ENCODE data around the gene TRIM66. TPM values are rescaled to one million over a fixed set of nuclear protein-coding genes. Genes with fewer than 3 reads are reported as not detected.

TRIM66 gene
- total and polyA plus RNA-seq, 2 of the 8 experiments (the other 6 are each of a cell fraction or from before 2014, with no cell fraction given), result 3.1 to 3.5 TPM

DNA sequence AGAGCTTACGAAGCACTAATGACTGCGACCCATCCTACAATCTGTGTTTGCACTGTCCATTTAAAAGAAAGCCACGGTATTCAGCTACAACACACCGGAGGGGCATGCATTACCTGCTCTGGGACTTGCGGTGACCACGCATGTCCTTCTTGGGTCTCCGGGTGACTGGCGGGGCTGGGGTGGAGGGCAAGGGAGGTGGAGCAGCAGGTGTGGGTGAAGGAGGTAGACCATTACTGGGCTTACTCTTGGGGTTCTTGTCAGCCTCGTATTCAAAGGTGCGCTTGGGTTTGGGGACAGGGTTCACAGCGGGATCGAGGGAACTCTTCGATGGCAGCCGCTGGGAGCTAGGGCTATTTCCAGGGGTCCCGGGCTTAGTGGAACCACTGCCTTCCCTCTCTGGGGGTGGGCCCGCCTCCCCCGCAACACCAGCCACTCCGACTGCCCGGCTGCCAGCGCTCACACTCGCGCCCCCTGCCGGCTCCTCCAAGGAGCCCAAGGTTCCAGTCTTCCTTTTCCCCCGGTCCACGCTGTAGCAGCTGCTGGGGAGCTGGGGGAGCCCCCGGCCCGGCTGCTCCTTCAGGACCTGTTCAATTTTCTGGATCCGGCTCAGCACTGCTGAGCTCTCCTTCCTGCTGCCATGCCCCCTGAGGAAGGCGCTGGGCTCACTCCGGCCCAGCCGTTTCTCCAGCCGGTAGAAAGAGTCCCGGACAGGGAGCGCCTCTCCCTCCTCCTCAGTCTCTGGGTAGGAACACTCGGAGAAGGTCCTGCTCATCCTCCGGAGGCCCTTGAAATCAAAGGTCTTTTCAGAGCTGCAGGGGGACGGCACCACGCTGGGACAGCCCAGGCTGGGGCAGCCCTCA, 47.6 kb upstream of the TRIM66 start:
- WGBS, 2 experiments (ENCODE audit: extremely low coverage in 1 of 2, insufficient coverage in 1 of 2, insufficient read length in 1 of 2, insufficient replicate concordance in 2 of 2, low coverage in 1 of 2, low lambda C conversion rate in 2 of 2, missing lambda C conversion rate in 1 of 2), result 95% methylated on average over 35 of the region's 38 CpGs; no CpG with 5 or more reads in 1 of the 2 experiments
- CTCF ChIA-PET (ENCODE audit: partially characterized antibody), result interaction anchor here (0.7 to 3.0 kb wide), 17 partner anchors 9 to 318 kb away, joined by 3 to 12 read pairs (median 4); no protein-coding TSS in a partner anchor

More for the DNA sequence above, 47.6 kb upstream of the TRIM66 start:
- no peaks in the 10 kb centered on the region; the same call in 1 of the 2 replicates for H3K79me1 ChIP-seq (ENCODE audit: low read depth, low read length)
- no peak overlapping the region for H3K9ac ChIP-seq (replicated peaks in 1 of 4; ENCODE audit: extremely low read depth in 1 of 4, low read depth in 3 of 4, low read length in 3 of 4)
- H3K4ac ChIP-seq (replicated peaks; ENCODE audit: insufficient read length, low read depth, low read length), result no peak overlapping the region
- H3K14ac ChIP-seq (ENCODE audit: insufficient read length), result no peak overlapping the region
- H2BK120ac ChIP-seq (replicated peaks; ENCODE audit: low read depth, low read length), result no peak overlapping the region
- 0 out of 2 replicates have a peak overlapping the region, but pooled peaks have one; percentile 39 for H4K8ac ChIP-seq (ENCODE audit: extremely low read depth, insufficient read depth, low read length)
- H2BK5ac ChIP-seq (ENCODE audit: low read depth, low read length), result no peak overlapping the region
- no peaks in the 10 kb centered on the region for H3K36me3 ChIP-seq (ENCODE audit: control insufficient read depth in 2 of 4, insufficient read depth in 4 of 4, low read length in 3 of 4)
- no peak overlapping the region for H3K27ac ChIP-seq (ENCODE audit: low read depth, low read length)
- no peak overlapping the region for H4K91ac ChIP-seq (replicated peaks; ENCODE audit: insufficient read length, low read length)
- FAIRE-seq (no peak), DNase-seq (ENCODE audit: low read depth in 1 of 2, low spot score in 2 of 2) (no peak)
- no peaks in the 10 kb centered on the region for H3K23me2 ChIP-seq (ENCODE audit: low read depth, low read length)
- no peak overlapping the region for H2AK5ac ChIP-seq (ENCODE audit: low read depth, low read length)
- no peak overlapping the region for H3K23ac ChIP-seq (ENCODE audit: insufficient read length)
- no peaks in the 10 kb centered on the region for H4K20me1 ChIP-seq (replicated peaks in 1 of 2; ENCODE audit: control insufficient read depth in 1 of 2, insufficient read depth in 2 of 2, low read length in 2 of 2)
- no peak overlapping the region for H3K4me3 ChIP-seq (ENCODE audit: extremely low read depth in 1 of 4, insufficient read depth in 2 of 4, low read depth in 3 of 4, low read length in 4 of 4)
- H2AFZ ChIP-seq (ENCODE audit: low read length), result no peak overlapping the region
- H3K9me3 ChIP-seq (ENCODE audit: insufficient read depth in 2 of 2, low read depth in 1 of 2, low read length in 1 of 2), result no peaks in the 10 kb centered on the region
- H4K5ac ChIP-seq (ENCODE audit: insufficient read length, low read depth, low read length), result no peak overlapping the region
- no peak overlapping the region for H3K18ac ChIP-seq (ENCODE audit: extremely low read depth, low read length)
- no peak overlapping the region for H3K4me2 ChIP-seq (ENCODE audit: insufficient read depth in 1 of 2, low read depth in 2 of 2, low read length in 2 of 2)
- POLR2A ChIA-PET (ENCODE audit: partially characterized antibody), result interaction anchor here (1.1 to 2.0 kb wide), 4 partner anchors 9 to 46 kb away, joined by 3 to 7 read pairs (median 4); no protein-coding TSS in a partner anchor
- no peaks in the 10 kb centered on the region for H3K27me3 ChIP-seq (replicated peaks in 1 of 4; ENCODE audit: control insufficient read depth in 3 of 4, extremely low read depth in 1 of 4, insufficient read depth in 3 of 4, low read length in 3 of 4)
- no peaks in the 10 kb centered on the region for H3K79me2 ChIP-seq (ENCODE audit: control insufficient read depth in 1 of 2, insufficient read depth in 2 of 2, low read length in 2 of 2)
- TF ChIP-seq, protein P1, sequence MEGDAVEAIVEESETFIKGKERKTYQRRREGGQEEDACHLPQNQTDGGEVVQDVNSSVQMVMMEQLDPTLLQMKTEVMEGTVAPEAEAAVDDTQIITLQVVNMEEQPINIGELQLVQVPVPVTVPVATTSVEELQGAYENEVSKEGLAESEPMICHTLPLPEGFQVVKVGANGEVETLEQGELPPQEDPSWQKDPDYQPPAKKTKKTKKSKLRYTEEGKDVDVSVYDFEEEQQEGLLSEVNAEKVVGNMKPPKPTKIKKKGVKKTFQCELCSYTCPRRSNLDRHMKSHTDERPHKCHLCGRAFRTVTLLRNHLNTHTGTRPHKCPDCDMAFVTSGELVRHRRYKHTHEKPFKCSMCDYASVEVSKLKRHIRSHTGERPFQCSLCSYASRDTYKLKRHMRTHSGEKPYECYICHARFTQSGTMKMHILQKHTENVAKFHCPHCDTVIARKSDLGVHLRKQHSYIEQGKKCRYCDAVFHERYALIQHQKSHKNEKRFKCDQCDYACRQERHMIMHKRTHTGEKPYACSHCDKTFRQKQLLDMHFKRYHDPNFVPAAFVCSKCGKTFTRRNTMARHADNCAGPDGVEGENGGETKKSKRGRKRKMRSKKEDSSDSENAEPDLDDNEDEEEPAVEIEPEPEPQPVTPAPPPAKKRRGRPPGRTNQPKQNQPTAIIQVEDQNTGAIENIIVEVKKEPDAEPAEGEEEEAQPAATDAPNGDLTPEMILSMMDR (IDR thresholded peaks at IDR 0.05; ENCODE audit: control extremely low read depth in 1 of 3, insufficient read depth in 1 of 3, low read depth in 1 of 3, low read length in 3 of 3), result peak in 2 of 3 experiments; percentile 4 to 6; a peak in 1 of 4 replicates
- TF ChIP-seq RAD21 (IDR thresholded peaks at IDR 0.05 in 1 of 2, conservative IDR thresholded peaks at IDR 0.05 in 1 of 2; ENCODE audit: low read depth in 2 of 2, low read length in 2 of 2), result peak in 1 of 2 experiments; percentile 23; a peak in 1 of 4 replicates
- TF ChIP-seq, protein P2, sequence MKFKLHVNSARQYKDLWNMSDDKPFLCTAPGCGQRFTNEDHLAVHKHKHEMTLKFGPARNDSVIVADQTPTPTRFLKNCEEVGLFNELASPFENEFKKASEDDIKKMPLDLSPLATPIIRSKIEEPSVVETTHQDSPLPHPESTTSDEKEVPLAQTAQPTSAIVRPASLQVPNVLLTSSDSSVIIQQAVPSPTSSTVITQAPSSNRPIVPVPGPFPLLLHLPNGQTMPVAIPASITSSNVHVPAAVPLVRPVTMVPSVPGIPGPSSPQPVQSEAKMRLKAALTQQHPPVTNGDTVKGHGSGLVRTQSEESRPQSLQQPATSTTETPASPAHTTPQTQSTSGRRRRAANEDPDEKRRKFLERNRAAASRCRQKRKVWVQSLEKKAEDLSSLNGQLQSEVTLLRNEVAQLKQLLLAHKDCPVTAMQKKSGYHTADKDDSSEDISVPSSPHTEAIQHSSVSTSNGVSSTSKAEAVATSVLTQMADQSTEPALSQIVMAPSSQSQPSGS (IDR thresholded peaks at IDR 0.05; ENCODE audit: low read length), result no peak
- H2BK12ac ChIP-seq (ENCODE audit: low read depth, low read length), result no peak overlapping the region
- no peak overlapping the region for H2BK15ac ChIP-seq (ENCODE audit: low read length)
- peaks cover 0 to 3% (median 2%) of the 10 kb centered on the region in 4 experiments; a peak in 1 of 7 replicates for H3K4me1 ChIP-seq (replicated peaks in 1 of 4; ENCODE audit: control insufficient read depth in 3 of 4, insufficient read depth in 4 of 4, low read length in 3 of 4)
- H2BK20ac ChIP-seq (ENCODE audit: low read length), result no peak overlapping the region; the same call in 1 of the 2 replicates
- H3K56ac ChIP-seq (replicated peaks; ENCODE audit: insufficient read length, low read depth, low read length), result no peak overlapping the region
